GM12801 (cell line): ENCODE measurements around the gene C10orf67.

Experiments
- TF ChIP-seq, protein P1 (sequence below): IDR thresholded peaks from one replicate; pipeline ENCODE4 v1.5.1; 2011; ENCODE audit warnings: control low read depth; ENCODE audit not compliant: insufficient read length; ENCODE audit errors: extremely low read depth

C10orf67 gene

DNA sequence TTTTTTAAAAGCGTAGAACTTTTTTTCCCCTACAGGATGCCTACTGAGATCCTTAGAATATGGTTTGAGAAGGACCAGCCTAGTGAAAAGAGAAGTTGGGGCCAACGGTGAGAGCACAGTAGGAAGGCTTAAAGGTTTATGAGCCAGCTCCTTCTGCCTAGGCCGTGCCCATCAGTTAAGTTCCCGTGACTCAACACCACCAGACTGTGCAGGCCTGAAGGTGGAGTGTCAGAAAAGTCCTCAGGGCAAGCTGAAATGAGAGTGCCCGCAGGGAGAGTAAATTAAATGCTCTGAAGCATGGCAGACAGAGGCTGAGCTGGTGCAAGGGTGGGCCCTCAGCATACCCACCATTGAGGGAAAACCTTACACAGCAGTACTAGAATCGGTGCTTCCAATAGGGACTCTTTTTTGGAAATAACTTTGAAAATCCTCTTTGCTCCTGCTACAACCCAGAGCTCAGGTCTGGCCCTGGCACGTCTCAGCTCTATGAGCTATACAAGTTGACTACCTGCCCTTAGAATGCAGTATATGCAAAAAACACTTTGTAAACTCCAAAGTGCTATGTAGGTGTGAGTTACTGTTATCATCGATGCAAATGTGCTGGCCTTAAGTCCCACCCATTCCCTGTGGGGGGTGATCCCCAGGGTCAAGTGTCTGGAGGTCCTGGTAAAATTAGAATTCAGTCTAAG is 15.2 kb upstream of the C10orf67 start:
- TF ChIP-seq, protein P1, sequence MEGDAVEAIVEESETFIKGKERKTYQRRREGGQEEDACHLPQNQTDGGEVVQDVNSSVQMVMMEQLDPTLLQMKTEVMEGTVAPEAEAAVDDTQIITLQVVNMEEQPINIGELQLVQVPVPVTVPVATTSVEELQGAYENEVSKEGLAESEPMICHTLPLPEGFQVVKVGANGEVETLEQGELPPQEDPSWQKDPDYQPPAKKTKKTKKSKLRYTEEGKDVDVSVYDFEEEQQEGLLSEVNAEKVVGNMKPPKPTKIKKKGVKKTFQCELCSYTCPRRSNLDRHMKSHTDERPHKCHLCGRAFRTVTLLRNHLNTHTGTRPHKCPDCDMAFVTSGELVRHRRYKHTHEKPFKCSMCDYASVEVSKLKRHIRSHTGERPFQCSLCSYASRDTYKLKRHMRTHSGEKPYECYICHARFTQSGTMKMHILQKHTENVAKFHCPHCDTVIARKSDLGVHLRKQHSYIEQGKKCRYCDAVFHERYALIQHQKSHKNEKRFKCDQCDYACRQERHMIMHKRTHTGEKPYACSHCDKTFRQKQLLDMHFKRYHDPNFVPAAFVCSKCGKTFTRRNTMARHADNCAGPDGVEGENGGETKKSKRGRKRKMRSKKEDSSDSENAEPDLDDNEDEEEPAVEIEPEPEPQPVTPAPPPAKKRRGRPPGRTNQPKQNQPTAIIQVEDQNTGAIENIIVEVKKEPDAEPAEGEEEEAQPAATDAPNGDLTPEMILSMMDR: no peak

DNA sequence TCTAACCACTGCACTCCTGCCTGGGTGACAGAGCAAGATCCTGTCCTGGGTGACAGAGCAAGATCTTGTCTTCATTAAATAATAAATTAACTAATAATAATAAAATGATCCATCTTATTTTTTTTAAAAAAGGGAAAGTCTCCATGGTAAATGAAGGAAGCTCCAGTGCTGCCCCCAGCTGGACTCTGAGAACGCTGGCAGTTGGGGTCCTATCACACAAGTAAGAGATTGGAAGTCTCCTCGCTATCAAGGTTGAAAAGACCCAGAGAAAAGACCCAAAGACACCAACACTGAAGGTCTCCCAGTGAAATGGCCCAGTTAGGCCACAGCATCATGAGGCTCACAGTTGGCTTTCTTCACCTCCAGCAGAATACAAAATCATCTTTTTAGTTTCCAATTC is 13.8 kb upstream of the C10orf67 start:
- TF ChIP-seq, protein P1: no peak

DNA sequence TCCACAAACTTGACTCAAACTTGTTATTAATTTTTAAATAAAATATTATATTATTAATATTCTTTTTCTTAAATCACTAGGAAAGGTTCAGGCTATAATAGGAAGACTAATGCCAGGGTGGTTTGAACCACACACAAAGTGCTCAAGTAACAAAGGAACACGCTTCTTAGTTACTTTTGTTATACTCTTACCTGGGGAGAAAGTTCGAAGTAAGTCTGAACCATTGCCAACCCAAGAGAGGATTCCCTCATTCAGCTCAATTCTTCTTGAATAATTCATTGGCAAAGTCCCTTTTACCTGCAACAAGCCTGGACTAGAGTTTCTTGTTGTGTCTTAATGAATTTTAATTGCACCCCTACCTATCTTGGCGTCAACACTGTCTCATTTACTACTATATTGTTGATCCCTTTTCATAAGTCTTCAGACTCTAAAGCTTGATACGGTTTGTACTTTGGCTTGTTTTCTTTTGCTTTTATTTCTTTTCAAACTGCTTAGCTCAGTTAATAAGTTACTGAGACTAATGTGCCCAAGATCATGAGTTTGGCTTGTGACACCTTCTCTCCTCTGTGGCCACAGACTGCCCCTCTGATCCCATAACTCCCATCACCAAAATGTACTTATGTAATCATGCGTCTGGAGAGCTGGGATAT is 10.2 kb upstream of the C10orf67 start:
- TF ChIP-seq, protein P1: no peak

DNA sequence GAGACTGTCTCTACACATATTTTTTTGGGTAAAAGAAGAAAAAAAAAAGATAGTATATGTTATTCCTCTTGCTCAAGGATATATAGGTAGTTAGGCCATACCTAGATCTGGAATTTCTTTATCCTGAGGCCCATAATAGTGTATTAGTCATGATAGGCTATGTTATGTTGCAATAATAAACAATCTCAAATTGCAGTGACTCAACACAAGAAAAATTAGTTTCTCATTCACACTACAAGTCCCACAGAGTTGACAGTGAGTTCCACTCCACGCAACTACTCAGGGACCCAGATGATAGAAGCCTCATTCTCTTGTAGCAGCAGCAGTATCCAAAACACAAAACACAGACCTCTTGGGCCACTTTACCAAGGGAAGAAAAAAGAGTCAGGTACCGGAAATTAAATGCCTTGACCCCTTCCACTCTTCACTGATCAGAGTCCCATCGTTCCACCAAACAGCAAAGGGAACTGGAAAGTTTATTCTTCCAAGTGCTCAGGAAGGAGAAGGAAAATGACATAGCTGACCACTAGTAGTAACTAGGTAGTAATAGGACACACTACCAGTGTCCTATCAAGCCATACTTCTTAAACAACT is 7.4 kb upstream of the C10orf67 start:
- TF ChIP-seq, protein P1: no peak

DNA sequence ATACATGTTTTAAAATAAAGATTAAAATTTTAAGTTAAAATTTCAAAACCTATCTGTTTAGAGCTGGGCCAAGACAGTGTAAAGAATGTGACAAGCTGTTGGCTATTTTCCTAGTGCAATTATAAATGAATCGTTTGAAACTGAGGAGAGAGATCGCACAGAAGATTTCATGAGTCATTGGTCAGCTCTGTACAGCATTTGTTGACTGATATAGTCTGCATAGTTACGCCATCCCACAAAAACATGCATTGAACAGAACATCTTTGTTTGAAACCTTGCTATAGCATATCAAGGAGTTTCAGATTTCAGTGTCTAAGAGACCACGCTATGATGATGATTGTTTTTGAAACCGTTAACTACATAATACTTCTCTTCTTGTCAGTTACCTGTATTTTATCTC is 1.3 kb upstream of the C10orf67 start:
- TF ChIP-seq, protein P1: no peak

DNA sequence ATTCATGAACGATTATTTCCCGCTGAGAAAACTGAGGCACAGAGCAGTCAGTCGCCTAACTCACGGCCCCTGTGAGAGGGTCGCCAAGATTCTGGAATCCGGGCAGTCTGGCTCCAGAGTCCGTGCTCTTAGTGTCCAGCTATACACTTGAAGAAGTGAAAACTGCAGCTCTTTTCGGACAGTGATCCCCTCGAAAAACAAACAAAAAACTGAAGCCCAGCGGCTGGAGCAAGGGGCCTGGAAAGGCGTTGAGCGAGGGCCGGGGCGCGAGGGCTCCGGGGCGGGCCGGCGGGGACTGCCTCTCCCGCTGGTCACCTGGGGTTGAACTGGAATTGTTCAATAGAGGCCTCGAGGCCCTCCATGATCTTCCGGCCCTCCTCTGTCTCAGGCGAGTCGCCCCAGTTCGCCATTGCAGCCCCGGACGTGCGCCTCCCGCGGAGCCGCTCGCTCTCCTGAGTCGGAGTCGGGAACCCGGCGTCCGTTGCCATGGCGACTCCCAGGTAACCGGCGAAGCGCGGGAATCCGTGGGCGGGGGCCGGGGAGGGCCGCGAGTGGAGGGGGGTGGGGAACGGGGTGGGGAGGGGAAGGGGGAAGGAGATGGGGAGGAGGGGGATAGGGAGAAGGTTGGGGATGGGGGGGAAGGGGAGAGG is 881 bp downstream of the C10orf67 start:
- TF ChIP-seq, protein P1: no peak

DNA sequence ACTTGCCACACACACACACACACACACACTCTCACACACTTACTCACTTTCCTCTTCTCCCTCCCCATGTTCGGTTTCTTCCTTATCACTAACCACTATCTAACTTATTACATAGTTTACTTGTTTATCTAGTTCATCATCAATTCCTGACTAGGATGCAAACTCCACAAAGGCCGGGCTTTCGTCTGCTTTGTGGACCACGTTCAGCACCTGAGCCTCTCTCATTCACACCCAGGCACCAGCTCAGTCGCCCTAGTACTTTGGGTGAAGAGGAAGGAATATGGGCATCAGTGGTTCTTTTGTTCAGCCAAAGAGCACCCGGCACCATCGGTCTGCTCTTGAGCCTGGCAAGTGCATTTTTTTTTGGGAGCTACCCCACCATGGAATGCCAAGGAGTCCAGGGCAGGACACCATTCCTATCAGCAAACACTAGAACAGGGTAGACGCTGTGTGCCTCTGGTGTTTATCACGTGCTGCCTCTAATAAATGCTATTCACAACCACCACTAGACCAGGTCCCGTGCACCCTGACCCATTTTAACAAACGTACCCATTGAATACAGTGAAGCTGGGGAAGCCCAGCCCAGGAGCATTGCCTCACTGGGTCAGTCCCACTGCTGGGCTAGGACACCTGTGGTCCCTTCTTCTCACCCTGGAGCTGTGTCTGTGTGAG is 2.2 kb downstream of the C10orf67 start:
- TF ChIP-seq, protein P1: no peak
